EH (cell line): ENCODE data around the gene GSTO2.

ENCODE experiments used
- DNase-seq: peaks from one replicate; pipeline ENCODE4 v3.0.0-alpha.2; 2015; ENCODE audit warnings: low read depth

Gene GSTO2

GRCh38 chr10:104281694-104282093 is 12.7 kb downstream of the GSTO2 start:
- no peak for DNase-seq

- no peak for DNase-seq
These were observed 15.9 kb downstream of the GSTO2 start for GRCh38 chr10:104284846-104285245.

- DNase-seq = no peak
These were observed 18.0 kb downstream of the GSTO2 start for GRCh38 chr10:104286939-104287338.

DNA sequence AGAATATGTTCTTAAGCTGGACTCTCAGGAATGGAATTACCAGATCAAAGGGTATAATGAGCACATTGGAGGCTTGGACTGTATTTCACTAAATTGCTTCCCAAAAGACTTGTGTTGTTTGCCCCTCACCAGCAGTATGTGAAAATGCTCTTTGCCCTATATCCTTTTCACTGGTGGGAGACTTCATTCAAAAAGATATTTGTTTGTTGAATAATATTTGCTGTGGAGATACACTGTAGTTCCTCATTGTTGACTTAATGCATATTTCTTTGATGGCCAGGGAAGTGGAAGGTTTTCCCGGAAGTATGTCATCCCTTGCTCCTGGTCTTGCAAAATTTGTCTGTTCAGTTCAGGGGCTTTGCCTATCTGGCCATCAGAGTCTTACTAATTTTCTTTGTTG is 19.4 kb downstream of the GSTO2 start:
- DNase-seq = peak; percentile 45

DNA sequence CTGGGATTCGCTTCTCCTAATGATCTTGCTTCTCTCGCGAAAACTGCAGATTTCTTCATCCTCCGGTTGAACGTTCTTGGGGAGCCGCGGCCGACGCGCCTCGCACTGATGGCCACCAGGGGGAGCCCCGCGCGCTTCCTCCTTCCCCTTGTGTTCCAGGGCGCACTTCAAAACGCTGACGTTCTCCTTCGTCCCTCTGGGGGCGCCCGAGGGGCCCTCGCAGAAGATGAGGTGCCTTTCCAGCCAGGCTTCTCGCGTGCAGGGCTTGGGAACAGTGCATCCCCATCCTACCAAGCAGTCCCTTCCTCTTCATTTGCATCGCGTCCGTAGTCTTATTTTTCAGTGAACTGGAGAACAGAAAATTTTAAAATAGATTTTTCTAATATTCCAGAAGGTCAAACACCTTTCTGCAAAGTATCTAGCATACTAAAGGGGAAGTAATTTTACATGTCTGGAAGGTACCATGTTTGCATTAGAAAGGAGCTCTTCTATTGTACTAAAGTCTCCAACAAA is 22.5 kb downstream of the GSTO2 start:
- DNase-seq = peak; percentile 88

DNA sequence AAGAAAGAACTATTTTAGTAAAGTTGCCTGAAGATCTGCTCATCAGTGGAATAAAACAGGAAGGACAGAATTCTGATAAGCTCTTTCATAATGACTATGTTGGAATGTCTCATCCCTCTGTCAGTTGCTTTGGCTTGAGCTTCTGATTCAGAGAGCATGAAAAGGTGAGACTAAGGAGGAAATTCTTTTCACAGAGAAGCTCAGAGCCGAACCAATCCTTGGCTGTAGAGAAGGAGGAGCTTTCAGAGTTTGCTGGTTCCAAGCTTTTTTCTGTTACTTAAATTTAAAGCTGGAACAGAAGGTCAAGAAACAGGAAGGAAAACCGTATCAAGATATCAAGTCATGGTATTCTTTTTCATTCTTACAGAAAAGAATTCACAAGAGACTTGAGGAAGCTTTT is 24.0 kb downstream of the GSTO2 start:
- peak; percentile 71 for DNase-seq

GRCh38 chr10:104293781-104294321 is 24.9 kb downstream of the GSTO2 start:
- DNase-seq = no peak

- no peak for DNase-seq
These were observed 27.9 kb downstream of the GSTO2 start for GRCh38 chr10:104296687-104297436.

- peak; percentile 86 for DNase-seq
These were observed 29.0 kb downstream of the GSTO2 start for GRCh38 chr10:104297697-104298660.

GRCh38 chr10:104299031-104299904 is 30.3 kb downstream of the GSTO2 start:
- DNase-seq = peak; percentile 81

DNA sequence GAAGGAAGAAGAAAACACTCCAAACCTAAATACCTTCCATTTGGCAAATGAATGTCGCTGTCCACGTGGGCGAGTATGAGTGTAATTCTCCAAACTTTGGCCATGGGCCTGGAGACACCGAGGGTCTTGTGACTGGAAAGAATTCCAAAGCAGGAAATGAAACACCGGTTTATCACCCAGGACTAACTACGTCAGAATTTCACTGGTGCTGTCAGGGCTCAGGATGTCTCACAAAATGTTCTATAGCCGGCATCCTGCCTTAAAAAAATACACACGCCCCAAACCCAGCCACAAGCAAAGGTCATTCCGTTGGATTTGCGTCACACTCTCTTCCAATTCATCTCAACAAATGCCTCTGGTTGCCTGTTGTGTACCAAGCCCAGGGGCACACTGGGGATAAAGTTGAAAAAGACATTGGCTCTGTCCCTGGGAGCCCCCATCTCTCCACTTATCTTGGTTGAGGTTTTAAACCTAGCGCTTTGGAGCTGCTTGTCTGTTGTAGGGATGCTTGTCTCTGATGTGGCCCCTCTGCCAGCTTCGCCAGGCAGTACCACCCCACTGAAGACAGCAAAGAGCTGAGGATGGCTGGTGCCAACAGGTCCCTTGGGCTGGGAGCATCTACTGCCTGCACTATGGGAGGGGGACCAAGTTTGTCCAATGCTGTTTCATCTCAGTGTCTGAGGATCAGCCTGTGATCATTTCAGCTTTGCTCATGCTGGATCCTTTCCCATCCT is 31.2 kb downstream of the GSTO2 start:
- DNase-seq = peak; percentile 97

DNA sequence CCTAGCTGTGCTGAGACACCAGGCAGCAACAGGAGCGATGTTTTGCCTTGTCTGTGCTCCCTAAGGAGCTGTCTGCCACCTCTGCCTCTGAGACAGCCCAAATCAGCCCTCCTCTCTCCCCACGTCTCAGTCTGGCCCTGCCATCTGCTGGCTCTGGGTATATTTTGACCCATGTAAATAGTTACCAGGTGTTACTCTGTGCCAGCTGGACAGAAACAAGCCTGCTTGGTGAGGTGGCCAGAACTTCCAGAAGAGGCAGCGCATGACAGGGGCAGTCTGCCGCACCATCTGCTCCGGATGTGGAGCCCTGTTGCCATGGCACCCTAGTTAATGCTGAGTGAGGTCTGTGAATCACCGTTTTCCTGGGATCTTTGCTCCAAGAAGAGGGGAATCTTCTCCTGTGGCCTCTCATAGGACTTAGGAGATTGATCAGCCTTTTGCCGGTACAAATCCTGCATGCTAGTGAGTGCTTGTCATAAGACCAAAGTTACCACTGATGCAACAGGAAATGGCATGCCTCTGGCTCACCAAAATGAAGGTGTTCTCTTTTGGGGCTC is 31.8 kb downstream of the GSTO2 start:
- peak; percentile 98 for DNase-seq

- DNase-seq = no peak
These were observed 33.1 kb downstream of the GSTO2 start for GRCh38 chr10:104301907-104302690.

DNA sequence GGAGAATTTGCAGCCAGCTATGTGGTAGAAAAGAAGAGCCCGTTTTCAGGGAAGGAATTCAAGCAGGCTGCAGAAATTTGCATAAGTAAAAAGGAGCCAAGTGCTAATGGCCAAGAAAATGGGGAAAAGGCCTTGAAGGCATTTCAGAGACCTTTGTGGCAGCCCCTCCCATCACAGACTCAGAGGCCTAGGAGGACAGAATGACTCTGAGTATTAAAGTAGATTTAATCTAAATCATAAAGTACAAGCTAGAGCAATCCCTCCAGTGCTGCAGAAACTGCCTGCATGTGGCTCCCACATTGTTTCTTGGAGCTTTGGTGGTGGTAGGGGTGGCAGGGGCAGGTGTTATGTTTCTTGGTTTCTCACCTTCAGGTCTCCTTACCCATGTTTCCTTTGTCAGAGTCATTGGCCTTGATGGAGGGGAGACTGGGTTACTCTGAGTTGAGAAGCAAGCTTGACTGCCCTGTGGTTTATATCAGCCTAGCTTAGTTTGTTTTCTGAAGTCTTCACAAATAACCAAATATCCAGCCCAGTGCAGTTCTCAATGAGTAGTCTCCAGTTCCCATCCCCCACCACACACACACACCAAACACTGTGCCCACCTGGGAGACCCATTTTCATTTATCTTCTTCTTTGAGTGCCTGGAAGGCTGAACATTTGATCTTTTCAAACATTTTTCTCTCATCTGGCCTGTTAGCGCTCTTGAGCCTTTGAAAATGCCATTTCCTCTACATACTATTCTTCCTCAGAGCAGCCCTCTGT is 34.8 kb downstream of the GSTO2 start:
- DNase-seq = no peak

DNA sequence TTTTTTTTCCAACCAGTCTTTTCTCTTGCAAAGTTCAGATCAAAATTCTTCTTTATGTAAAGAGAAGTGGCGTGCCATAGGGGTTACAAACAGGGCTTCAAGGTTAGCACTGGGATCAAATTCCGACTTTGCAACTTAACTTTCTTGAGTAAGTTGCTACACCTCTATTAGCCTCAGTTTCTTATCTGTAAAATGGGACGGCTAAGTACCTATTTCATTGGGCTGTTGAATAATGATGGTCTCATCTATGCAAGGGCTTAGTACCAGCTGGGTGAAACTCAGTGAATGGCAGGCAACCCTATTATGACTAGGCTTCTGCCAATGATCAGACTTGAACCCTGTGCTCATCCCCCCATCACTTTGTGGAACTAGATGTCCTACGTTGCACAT is 35.4 kb downstream of the GSTO2 start:
- DNase-seq = no peak

- DNase-seq = no peak
These were observed 35.9 kb downstream of the GSTO2 start for GRCh38 chr10:104304927-104305326.

DNA sequence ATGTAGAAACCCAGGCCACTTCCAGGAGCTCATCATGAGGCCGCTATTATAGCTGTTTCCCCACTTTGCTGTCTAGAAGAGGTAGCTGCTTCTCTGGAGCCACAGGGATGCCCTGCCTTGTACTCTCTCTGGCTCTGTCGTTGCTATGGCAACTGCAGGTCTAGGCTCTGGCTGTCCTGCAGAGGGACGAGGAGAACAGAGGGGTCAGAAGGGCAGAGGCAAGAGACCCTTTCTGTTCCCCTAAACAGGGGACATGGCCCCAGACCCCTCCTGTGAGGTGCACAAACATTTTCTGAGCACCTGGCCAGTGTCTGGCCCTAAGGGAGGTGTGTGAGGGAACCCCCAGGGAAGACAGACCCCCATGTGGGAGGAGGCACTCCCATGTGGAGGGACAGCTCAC is 37.9 kb downstream of the GSTO2 start:
- DNase-seq = no peak

DNA sequence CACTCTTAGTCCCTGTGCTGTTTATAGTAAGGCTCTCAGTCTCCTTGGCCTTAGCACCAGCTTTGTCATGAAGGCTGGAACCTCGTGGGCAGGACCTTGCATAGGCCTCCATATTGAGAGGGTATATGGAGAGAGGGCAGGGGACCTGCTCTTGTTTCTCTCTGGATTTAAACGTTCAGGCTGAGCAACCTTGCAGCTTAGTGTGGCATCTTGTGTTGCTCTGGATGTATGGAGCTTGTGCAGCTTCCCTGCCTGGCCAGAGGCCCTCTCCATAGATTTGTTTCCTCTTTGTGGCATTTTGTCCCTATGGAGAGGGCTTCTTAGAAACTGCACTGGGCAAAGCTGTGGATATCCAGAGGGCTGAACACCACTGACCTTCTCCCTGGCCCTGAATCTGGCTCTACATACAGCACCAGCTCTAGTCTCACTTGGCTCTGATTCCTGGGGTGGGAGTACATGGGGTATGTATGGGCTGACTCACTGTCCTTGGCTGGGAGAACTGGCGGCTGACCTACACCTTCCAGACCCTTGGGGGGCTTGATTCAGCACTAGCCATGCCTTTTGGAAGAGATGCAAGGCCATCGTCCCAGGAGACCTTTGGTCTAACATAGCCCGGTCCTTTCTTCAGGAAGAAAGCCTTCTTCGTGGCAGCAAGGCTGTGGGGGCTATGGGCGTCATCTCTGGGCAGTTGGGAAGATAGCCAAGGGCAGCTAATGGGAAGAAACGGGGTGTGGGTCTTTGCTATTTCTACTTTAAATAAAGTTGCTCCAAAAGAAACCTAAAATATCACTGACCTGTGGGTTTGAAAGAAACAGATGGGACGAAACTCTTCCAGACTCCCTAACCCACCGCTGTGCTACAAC is 38.8 kb downstream of the GSTO2 start:
- no peak for DNase-seq
